Kidney (tissue), 14 donors: ENCODE measurements around the gene BRINP1. TPM values are rescaled to one million over a fixed set of nuclear protein-coding genes. Genes with fewer than 3 reads are reported as not detected.
"Not testable (repeated sequence)": the region's sequence is repeated elsewhere in the genome, so short reads cannot be mapped to it uniquely, and the experiment has no call there.

Source experiments
- DNase-seq, 5 donors: peaks; one replicate each; pipeline ENCODE4 v3.0.0-alpha.2; 2013 to 2020
- FAIRE-seq: peaks from 2 replicates; lab custom pipeline; 2012; peaks lifted over from hg19 to GRCh38; lab: Jason Lieb, UNC
- H3K27ac ChIP-seq, 2 donors: one replicate each; pipeline ENCODE4 v1.7.0; 2013; ENCODE audit warnings: low read depth in 2 of 2, low read length in 2 of 2, inconsistent platforms in 1 of 2
- H3K27me3 ChIP-seq: one replicate; pipeline ENCODE4 v1.7.1; 2013; ENCODE audit warnings: low read length, inconsistent platforms; ENCODE audit not compliant: control insufficient read depth, insufficient read depth
- H3K36me3 ChIP-seq, 3 donors: one replicate each; pipeline versions ENCODE4 v1.7.0 to v1.7.1; 2013; ENCODE audit warnings: low read length in 3 of 3, control low read depth in 1 of 3, inconsistent platforms in 1 of 3; ENCODE audit not compliant: insufficient read depth in 3 of 3, control insufficient read depth in 2 of 3
- H3K4me1 ChIP-seq, 3 donors: one replicate each; pipeline versions ENCODE4 v1.7.0 to v1.7.1; 2013; ENCODE audit warnings: low read length in 3 of 3, inconsistent platforms in 1 of 3, low read depth in 1 of 3; ENCODE audit not compliant: control insufficient read depth in 2 of 3, insufficient read depth in 2 of 3
- H3K4me3 ChIP-seq, 3 donors: one replicate each; pipeline versions ENCODE4 v1.7.0 to v1.8.1; 2013; ENCODE audit warnings: low read length in 3 of 3, control low read depth in 1 of 3, inconsistent platforms in 1 of 3
- H3K9ac ChIP-seq, 3 donors: one replicate each; pipeline versions ENCODE4 v1.7.0 to v1.7.1; 2013; ENCODE audit warnings: low read length in 3 of 3, control low read depth in 1 of 3, inconsistent platforms in 1 of 3
- H3K9me3 ChIP-seq, 3 donors: one replicate each; pipeline versions ENCODE4 v1.7.0 to v1.7.1; 2013; ENCODE audit warnings: low read length in 3 of 3, control low read depth in 1 of 3, inconsistent platforms in 1 of 3; ENCODE audit not compliant: control insufficient read depth in 2 of 3, insufficient read depth in 1 of 3
- intact Hi-C: fragments of 100-400 bp; cut with DNase I; formaldehyde crosslinking; loops from one replicate; pipeline ENCODE4 v1.11.1; 2022
- polyA plus RNA-seq: library from polyadenylated mRNA; stranded (reverse); fragments of 350-450 nt; fragmentation: Illumina TruSeq; extraction: RNeasy Lipid Tissue Mini Kit (QIAGEN cat#74804); gene quantifications from one replicate; pipeline ENCODE4 v1.2.3, GENCODE V29; 2014; ENCODE audit warnings: low read depth, low replicate concordance; ENCODE audit not compliant: insufficient read depth
- total RNA-seq: library from RNA; stranded (reverse); fragmentation: NEBNext Ultra II Directional; extraction: Animal tissue kit (Norgen Biotek cat#: 25700); gene quantifications from one replicate; pipeline ENCODE4 v1.2.1, GENCODE V29; 2021
- TF ChIP-seq, protein P1 (sequence below): IDR thresholded peaks from 3 replicates; pipeline ENCODE4 v1.5.1; 2012; ENCODE audit warnings: mild to moderate bottlenecking, moderate library complexity, borderline replicate concordance; ENCODE audit not compliant: insufficient read depth; ENCODE audit errors: extremely low read depth
- donor health status: control.
- donor health status: control.
- donor health status: control.
- donor health status: control.
- donor health status: control.
- donor health status: DM: yes; HTN: yes; CAD: no.
- donor health status: Normal renal cell carcinoma (clear cell type).

Gene BRINP1
- total and polyA plus RNA-seq, 2 donors from 2014 or later, result 0.84 to 1.4 TPM

DNA sequence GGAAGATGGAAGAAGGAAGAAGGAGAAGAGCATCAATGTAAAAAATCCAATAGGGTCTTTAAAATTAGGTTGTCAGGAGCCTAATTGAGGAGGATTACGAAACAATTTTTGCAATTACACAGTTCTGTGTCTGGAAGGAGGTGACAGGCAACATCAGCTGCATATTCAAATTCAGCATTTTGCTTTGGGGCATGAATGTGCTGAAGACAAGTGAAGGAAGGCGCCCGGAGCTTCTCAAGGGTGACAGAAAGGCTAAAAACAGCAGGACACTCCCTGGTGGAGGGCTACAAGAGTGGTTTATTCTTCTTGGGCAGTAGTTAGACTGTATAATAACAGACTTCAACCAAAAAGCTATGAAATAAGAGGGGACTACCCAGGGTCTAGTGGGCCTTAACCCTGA, 188.3 kb downstream of the BRINP1 start:
- no peaks in the 10 kb centered on the region for H3K36me3 ChIP-seq
- no peak overlapping the region for H3K27ac ChIP-seq
- no peak overlapping the region for H3K4me3 ChIP-seq
- intact Hi-C loops, result no loop called here
- no peaks in the 10 kb centered on the region for H3K9me3 ChIP-seq
- TF ChIP-seq, protein P1, sequence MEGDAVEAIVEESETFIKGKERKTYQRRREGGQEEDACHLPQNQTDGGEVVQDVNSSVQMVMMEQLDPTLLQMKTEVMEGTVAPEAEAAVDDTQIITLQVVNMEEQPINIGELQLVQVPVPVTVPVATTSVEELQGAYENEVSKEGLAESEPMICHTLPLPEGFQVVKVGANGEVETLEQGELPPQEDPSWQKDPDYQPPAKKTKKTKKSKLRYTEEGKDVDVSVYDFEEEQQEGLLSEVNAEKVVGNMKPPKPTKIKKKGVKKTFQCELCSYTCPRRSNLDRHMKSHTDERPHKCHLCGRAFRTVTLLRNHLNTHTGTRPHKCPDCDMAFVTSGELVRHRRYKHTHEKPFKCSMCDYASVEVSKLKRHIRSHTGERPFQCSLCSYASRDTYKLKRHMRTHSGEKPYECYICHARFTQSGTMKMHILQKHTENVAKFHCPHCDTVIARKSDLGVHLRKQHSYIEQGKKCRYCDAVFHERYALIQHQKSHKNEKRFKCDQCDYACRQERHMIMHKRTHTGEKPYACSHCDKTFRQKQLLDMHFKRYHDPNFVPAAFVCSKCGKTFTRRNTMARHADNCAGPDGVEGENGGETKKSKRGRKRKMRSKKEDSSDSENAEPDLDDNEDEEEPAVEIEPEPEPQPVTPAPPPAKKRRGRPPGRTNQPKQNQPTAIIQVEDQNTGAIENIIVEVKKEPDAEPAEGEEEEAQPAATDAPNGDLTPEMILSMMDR, result no peak
- H3K9ac ChIP-seq, result no peak overlapping the region
- no peaks in the 10 kb centered on the region for H3K27me3 ChIP-seq
- no peak for DNase-seq
- no peak for FAIRE-seq
- no peaks in the 10 kb centered on the region for H3K4me1 ChIP-seq

DNA sequence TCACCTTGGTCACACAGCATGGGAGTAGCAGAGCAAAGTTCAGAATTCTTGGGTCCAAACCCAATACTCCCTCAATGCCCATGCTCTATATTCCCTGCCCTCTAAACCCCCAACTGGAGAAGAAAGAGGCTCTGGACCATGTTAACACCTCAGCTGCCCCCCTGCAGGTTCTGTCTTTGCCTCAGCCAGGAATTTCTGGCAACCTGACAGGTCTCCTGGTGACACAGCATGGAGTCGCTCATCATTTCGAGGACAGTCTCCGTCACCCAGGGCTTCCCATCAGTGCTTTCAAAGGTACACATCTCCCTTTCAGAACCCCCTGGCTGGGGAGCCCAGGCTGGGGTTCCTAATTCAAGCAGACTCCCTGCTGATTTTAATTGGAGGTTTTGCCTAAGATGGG, 189.5 kb downstream of the BRINP1 start:
- no peak overlapping the region for H3K4me3 ChIP-seq
- FAIRE-seq, result no peak
- no peak overlapping the region for H3K27ac ChIP-seq
- no peaks in the 10 kb centered on the region for H3K4me1 ChIP-seq
- H3K36me3 ChIP-seq, result no peaks in the 10 kb centered on the region
- DNase-seq, result no peak
- intact Hi-C loops, result no loop called here
- TF ChIP-seq, protein P1, result no peak
- H3K9ac ChIP-seq, result no peak overlapping the region
- H3K9me3 ChIP-seq, result no peaks in the 10 kb centered on the region
- H3K27me3 ChIP-seq, result no peaks in the 10 kb centered on the region

DNA sequence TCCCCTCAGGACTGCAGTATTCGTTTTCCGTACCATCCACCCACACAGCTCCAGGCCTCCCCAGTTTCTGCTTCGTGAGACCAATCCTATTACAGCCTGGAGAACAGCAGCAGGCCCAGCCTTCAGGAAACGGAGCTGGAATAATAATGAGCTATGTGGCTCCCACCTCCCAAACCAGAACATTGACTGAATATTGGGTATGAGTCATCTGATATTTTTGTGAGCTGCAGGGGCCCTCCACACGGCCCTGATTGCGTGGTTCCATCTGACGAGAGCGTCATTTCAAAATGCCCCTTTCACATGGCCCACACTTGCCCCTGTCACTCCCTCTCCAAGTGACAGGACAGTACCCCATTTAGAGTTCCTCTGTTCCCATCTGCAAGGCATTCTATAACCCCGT, 192.0 kb downstream of the BRINP1 start:
- no peak for DNase-seq
- TF ChIP-seq, protein P1, result no peak
- H3K36me3 ChIP-seq, result no peaks in the 10 kb centered on the region
- no peaks in the 10 kb centered on the region for H3K4me1 ChIP-seq
- H3K9me3 ChIP-seq, result no peaks in the 10 kb centered on the region
- no peaks in the 10 kb centered on the region for H3K27me3 ChIP-seq
- FAIRE-seq, result no peak
- intact Hi-C loops, result no loop called here
- no peak overlapping the region for H3K4me3 ChIP-seq
- H3K9ac ChIP-seq, result no peak overlapping the region
- H3K27ac ChIP-seq, result no peak overlapping the region

DNA sequence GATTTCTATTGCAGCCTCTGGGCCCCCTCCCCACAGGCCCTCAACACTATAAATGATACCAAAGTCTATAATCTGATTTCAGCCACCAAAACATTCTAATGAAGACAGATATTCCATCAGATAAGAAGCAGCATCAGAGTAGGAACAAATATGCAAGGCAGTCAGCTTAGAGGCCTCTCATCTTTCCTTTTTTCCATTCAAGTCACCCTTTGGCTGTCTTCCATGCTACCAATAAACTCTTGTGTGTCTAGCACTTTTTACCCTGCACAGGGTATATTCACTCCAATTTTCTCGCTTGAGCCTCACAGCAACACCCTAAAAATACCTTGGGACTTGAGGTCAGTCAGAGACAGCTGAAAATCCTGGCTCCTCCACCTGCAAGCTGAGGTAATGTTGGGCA, 193.7 kb downstream of the BRINP1 start:
- no peak for FAIRE-seq
- Histone ChIP-seq H3K4me1 (no peaks in the 10 kb centered on the region), H3K36me3 (no peaks in the 10 kb centered on the region), H3K27ac (no peak overlapping the region), H3K9me3 (no peaks in the 10 kb centered on the region), H3K4me3 (no peak overlapping the region), H3K9ac (no peak overlapping the region), H3K27me3 (no peaks in the 10 kb centered on the region)
- TF ChIP-seq, protein P1, result no peak
- peak in 1 of 5 donors; percentile 11 for DNase-seq
- intact Hi-C loops, result no loop called here

DNA sequence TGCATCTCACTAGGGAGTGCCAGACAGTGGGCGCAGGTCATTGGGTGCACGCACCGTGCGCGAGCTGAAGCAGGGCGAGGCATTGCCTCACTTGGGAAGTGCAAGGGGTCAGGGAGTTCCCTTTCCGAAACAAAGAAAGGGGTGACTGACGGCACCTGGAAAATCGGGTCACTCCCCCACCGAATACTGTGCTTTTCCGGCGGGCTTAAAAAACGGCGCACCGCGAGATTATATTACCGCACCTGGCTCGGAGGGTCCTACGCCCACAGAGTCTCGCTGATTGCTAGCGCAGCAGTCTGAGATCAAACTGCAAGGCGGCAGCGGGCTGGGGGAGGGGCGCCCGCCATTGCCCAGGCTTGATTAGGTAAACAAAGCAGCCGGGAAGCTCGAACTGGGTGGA, 200.0 kb downstream of the BRINP1 start:
- intact Hi-C loops, H3K27ac ChIP-seq, H3K4me1 ChIP-seq, H3K9me3 ChIP-seq, H3K9ac ChIP-seq, H3K36me3 ChIP-seq, FAIRE-seq, H3K27me3 ChIP-seq: not testable (repeated sequence)
- peak overlapping the region in 2 of 3 donors; percentile 7 to 39 for H3K4me3 ChIP-seq
- peak in 4 of 5 donors; percentile 13 to 60 (median 30) for DNase-seq
